ENCODE data around the gene CCDC71. TPM values are rescaled to one million over a fixed set of nuclear protein-coding genes. Genes with fewer than 3 reads are reported as not detected.
A peak's percentile ranks its signal among the peaks of the same experiment; 100 is the strongest.

CCDC71 gene
- total and polyA plus RNA-seq, 2 donors (not counting 3 experiments of a cell fraction or from before 2014, with no cell fraction given) = 23.5 to 41.6 TPM

DNA sequence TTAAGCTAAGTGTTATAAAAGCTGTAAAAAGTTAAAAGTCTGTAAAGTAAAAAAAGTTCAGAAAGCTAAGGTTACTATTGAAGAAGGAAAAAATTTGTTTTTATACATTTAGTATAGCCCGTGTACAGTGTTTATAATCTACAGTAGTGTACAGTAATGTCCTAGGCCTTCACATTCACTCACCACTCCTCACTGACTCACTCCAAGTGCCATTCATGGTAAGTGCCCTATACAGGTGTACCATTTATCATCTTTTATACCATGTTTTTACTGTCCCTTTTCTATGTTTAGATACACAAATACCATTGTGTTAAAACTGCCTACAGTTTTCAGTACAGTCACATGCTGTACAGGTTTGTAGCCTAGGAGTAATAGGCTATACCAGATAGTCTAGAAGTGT, 8.8 kb downstream of the CCDC71 start:
- DNase-seq (ENCODE audit: low read depth, low spot score) (no peak), FAIRE-seq (peak; percentile 63)
- dilution Hi-C loops (cut with MboI; ENCODE audit: extremely low pct_ligation_motif_present, low sequenced_read_pairs) = no loop called here
- ChIA-PET CTCF (interaction anchor here (1.1 to 1.6 kb wide), 3 partner anchors 14 to 292 kb away, joined by 3 to 7 read pairs (median 4); partner anchors contain the start of gene KLHDC8B), POLR2A (no interaction called here)
- H3K9me1 ChIP-seq (replicated peaks; ENCODE audit: control insufficient read depth, extremely low read depth, insufficient read depth, low read length) = no peaks in the 10 kb centered on the region
- no peak overlapping the region for H3K4me3 ChIP-seq (replicated peaks in 1 of 3; ENCODE audit: insufficient read depth in 1 of 3, low read depth in 1 of 3, low read length in 3 of 3)
- intact Hi-C loops (cut with micrococcal nuclease) = no loop called here
- no peak for TF ChIP-seq FOS (IDR thresholded peaks at IDR 0.05; ENCODE audit: borderline replicate concordance, insufficient read depth, low read length)
- no peaks in the 10 kb centered on the region for H3K79me2 ChIP-seq (ENCODE audit: control insufficient read depth, insufficient read depth, low read length)
- H3K27ac ChIP-seq (ENCODE audit: insufficient read depth, low read depth, low read length) = no peak overlapping the region
- H3K4me2 ChIP-seq (ENCODE audit: insufficient read depth, low read length) = no peak overlapping the region
- peaks cover 0 to 2% of the 10 kb centered on the region in 2 experiments for H3K36me3 ChIP-seq (ENCODE audit: control insufficient read depth in 2 of 2, extremely low read depth in 1 of 2, insufficient read depth in 2 of 2, low read length in 2 of 2)
- no TSS peak for BruUV-seq (replicated peaks)
- no peaks in the 10 kb centered on the region for H4K20me1 ChIP-seq (replicated peaks; ENCODE audit: control insufficient read depth, extremely low read depth, insufficient read depth, low read length)
- no peaks in the 10 kb centered on the region for H3K4me1 ChIP-seq (ENCODE audit: control insufficient read depth, extremely low read depth, insufficient read depth, low read length)
- no peaks in the 10 kb centered on the region for H3K27me3 ChIP-seq (ENCODE audit: control insufficient read depth in 2 of 2, insufficient read depth in 2 of 2, low read length in 2 of 2)
- no peak overlapping the region for H2AFZ ChIP-seq (ENCODE audit: low read depth, low read length)
- no peaks in the 10 kb centered on the region for H3K9me3 ChIP-seq (replicated peaks; ENCODE audit: control insufficient read depth, insufficient read depth, low read length)
- no peak overlapping the region for H3K9ac ChIP-seq (replicated peaks; ENCODE audit: extremely low read depth, insufficient read depth, low read length)

DNA sequence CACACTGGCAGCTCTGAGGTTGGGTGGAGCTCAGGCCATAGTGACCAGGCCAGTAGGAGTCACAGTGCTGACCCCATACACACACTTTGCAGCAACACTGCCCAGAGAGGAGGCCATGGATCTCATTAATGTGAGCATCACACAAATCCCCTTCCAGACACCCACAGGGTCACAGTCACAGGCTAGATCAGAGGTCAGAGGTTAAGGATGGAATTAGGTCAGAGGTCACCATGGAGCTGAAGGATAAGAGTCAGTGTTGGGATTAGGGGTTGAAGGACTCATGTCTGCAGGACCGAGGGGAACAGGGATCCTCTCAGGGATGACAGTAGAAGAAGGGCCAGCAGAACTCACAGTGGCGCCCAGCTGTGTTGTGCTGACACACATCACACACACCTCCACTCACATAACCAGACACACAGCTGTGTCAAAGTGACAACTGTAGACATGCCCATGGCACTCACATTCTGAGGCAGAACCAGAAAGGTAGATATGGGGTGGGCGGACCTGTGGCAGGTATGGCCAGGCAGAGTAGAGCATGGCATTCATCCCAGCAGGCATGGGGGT, 12.7 kb downstream of the CCDC71 start:
- H4K20me1 ChIP-seq (replicated peaks; ENCODE audit: control insufficient read depth, extremely low read depth, insufficient read depth, low read length) = no peaks in the 10 kb centered on the region
- intact Hi-C loops (cut with micrococcal nuclease) = no loop called here
- BruUV-seq (replicated peaks) = no TSS peak

More for the DNA sequence above, 12.7 kb downstream of the CCDC71 start:
- FAIRE-seq (no peak), DNase-seq (ENCODE audit: low read depth, low spot score) (no peak)
- TF ChIP-seq FOS (IDR thresholded peaks at IDR 0.05; ENCODE audit: borderline replicate concordance, insufficient read depth, low read length) (no peak), POLR2AphosphoS5 (IDR thresholded peaks at IDR 0.05; ENCODE audit: insufficient read depth, low read depth, low read length) (no peak), MYC (IDR thresholded peaks at IDR 0.05; ENCODE audit: low read depth, low read length) (no peak), GATA2 (IDR thresholded peaks at IDR 0.05; ENCODE audit: insufficient read depth, insufficient read length, low read depth, low read length) (no peak), POLR2A (IDR thresholded peaks at IDR 0.05; ENCODE audit: low read depth, low read length) (no peak), JUN (IDR thresholded peaks at IDR 0.05; ENCODE audit: borderline replicate concordance, insufficient read depth, insufficient read length, low read depth) (no peak), EZH2 (IDR thresholded peaks at IDR 0.05; ENCODE audit: borderline replicate concordance, low read depth, low read length, severe bottlenecking) (no peak)
- TF ChIP-seq, protein P1, sequence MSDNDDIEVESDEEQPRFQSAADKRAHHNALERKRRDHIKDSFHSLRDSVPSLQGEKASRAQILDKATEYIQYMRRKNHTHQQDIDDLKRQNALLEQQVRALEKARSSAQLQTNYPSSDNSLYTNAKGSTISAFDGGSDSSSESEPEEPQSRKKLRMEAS (IDR thresholded peaks at IDR 0.05; ENCODE audit: insufficient read depth, insufficient read length) = no peak
- TF ChIP-seq, protein P2, sequence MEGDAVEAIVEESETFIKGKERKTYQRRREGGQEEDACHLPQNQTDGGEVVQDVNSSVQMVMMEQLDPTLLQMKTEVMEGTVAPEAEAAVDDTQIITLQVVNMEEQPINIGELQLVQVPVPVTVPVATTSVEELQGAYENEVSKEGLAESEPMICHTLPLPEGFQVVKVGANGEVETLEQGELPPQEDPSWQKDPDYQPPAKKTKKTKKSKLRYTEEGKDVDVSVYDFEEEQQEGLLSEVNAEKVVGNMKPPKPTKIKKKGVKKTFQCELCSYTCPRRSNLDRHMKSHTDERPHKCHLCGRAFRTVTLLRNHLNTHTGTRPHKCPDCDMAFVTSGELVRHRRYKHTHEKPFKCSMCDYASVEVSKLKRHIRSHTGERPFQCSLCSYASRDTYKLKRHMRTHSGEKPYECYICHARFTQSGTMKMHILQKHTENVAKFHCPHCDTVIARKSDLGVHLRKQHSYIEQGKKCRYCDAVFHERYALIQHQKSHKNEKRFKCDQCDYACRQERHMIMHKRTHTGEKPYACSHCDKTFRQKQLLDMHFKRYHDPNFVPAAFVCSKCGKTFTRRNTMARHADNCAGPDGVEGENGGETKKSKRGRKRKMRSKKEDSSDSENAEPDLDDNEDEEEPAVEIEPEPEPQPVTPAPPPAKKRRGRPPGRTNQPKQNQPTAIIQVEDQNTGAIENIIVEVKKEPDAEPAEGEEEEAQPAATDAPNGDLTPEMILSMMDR (IDR thresholded peaks at IDR 0.05; ENCODE audit: extremely low read depth in 1 of 2, insufficient read depth in 1 of 2, low read depth in 1 of 2, low read length in 2 of 2) = no peak
- no peaks in the 10 kb centered on the region for H3K4me1 ChIP-seq (ENCODE audit: control insufficient read depth, extremely low read depth, insufficient read depth, low read length)
- no peaks in the 10 kb centered on the region for H3K79me2 ChIP-seq (ENCODE audit: control insufficient read depth, insufficient read depth, low read length)
- H3K4me2 ChIP-seq (ENCODE audit: insufficient read depth, low read length) = no peak overlapping the region
- no peak overlapping the region for H3K4me3 ChIP-seq (replicated peaks in 1 of 3; ENCODE audit: insufficient read depth in 1 of 3, low read depth in 1 of 3, low read length in 3 of 3)
- H3K9me3 ChIP-seq (replicated peaks; ENCODE audit: control insufficient read depth, insufficient read depth, low read length) = no peaks in the 10 kb centered on the region
- H3K9ac ChIP-seq (replicated peaks; ENCODE audit: extremely low read depth, insufficient read depth, low read length) = no peak overlapping the region
- no peak overlapping the region for H2AFZ ChIP-seq (ENCODE audit: low read depth, low read length)
- H3K27me3 ChIP-seq (ENCODE audit: control insufficient read depth in 2 of 2, insufficient read depth in 2 of 2, low read length in 2 of 2) = no peaks in the 10 kb centered on the region
- H3K27ac ChIP-seq (ENCODE audit: insufficient read depth, low read depth, low read length) = no peak overlapping the region
- ChIA-PET CTCF (interaction anchor here (1.8 kb wide), 1 partner anchor 18 kb away, joined by 6 read pairs; the partner anchor contains the start of gene KLHDC8B), POLR2A (no interaction called here)
- dilution Hi-C loops (cut with MboI; ENCODE audit: extremely low pct_ligation_motif_present, low sequenced_read_pairs) = no loop called here
- no peaks in the 10 kb centered on the region for H3K36me3 ChIP-seq (ENCODE audit: control insufficient read depth in 2 of 2, extremely low read depth in 1 of 2, insufficient read depth in 2 of 2, low read length in 2 of 2)
- no peaks in the 10 kb centered on the region for H3K9me1 ChIP-seq (replicated peaks; ENCODE audit: control insufficient read depth, extremely low read depth, insufficient read depth, low read length)
